Inflammatory macrophage treated with lipopolysaccharide for 1 hour (primary cell): ENCODE results near the gene NXT2.
"Not testable (repeated sequence)": the region's sequence is repeated elsewhere in the genome, so short reads cannot be mapped to it uniquely, and the experiment has no call there.

Experiments
- DNase-seq, 2 donors: peaks; one replicate each; pipeline ENCODE4 v3.0.0-alpha.2; 2020 to 2022

Gene NXT2

GRCh38 chrX:109536439-109537323 lies at the start of gene NXT2:
Gene NXT2 (plus strand): TSS chrX:109536844. CDS start chrX:109537007, 163 bp downstream.
- peak; percentile 80 to 89 for DNase-seq

- DNase-seq = peak; percentile 46 to 58
Observed at GRCh38 chrX:109487640-109488039, 49.0 kb upstream of the NXT2 start.

- DNase-seq = no peak
Observed at GRCh38 chrX:109489174-109489573, 47.5 kb upstream of the NXT2 start.

GRCh38 chrX:109498434-109498833 lies 38.2 kb upstream of the NXT2 start:
- DNase-seq = no peak

GRCh38 chrX:109501176-109501575 lies 35.5 kb upstream of the NXT2 start:
- DNase-seq = peak; percentile 54 to 77

- no peak for DNase-seq
Observed at GRCh38 chrX:109508915-109509314, 27.7 kb upstream of the NXT2 start.

- no peak for DNase-seq
Observed at GRCh38 chrX:109511113-109511512, 25.5 kb upstream of the NXT2 start.

- no peak for DNase-seq
Observed at GRCh38 chrX:109519001-109519400, 17.6 kb upstream of the NXT2 start.

GRCh38 chrX:109533005-109533404 lies 3.6 kb upstream of the NXT2 start:
- peak; percentile 29 to 37 for DNase-seq

GRCh38 chrX:109533631-109534030 lies 3.0 kb upstream of the NXT2 start:
- peak; percentile 43 for DNase-seq

GRCh38 chrX:109534933-109535332 lies 1.7 kb upstream of the NXT2 start:
- no peak for DNase-seq

- no peak for DNase-seq
Observed at GRCh38 chrX:109535578-109535977, 1.1 kb upstream of the NXT2 start.

GRCh38 chrX:109537324-109537665 lies 651 bp downstream of the NXT2 start:
- peak; percentile 84 to 88 for DNase-seq

- DNase-seq = not testable (repeated sequence)
Observed at GRCh38 chrX:109539007-109539406, 2.4 kb downstream of the NXT2 start.

- no peak for DNase-seq
Observed at GRCh38 chrX:109553862-109554261, 17.2 kb downstream of the NXT2 start.

GRCh38 chrX:109576083-109576482 lies 39.4 kb downstream of the NXT2 start:
- not testable (repeated sequence) for DNase-seq

GRCh38 chrX:109577055-109577454 lies 40.4 kb downstream of the NXT2 start:
- DNase-seq = no peak

- DNase-seq = no peak
Observed at GRCh38 chrX:109578916-109579315, 42.3 kb downstream of the NXT2 start.

GRCh38 chrX:109585488-109585887 lies 48.8 kb downstream of the NXT2 start:
- DNase-seq = no peak

GRCh38 chrX:109590176-109590575 lies 53.5 kb downstream of the NXT2 start:
- DNase-seq = no peak
